GM12892 (cell line): ENCODE results near the gene FAM120A.
A peak's percentile ranks its signal among the peaks of the same experiment; 100 is the strongest.

Experiments
- DNase-seq: peaks from one replicate; pipeline ENCODE4 v3.0.0; 2011; ENCODE audit not compliant: insufficient read length
- FAIRE-seq: peaks from 2 replicates; lab custom pipeline; 2011; peaks lifted over from hg19 to GRCh38; lab: Jason Lieb, UNC
- POLR2A ChIP-seq: IDR thresholded peaks from 2 replicates; pipeline ENCODE4 v1.6.1; 2011; ENCODE audit warnings: low read depth, low read length, control low read depth
- POLR2AphosphoS5 ChIP-seq: IDR thresholded peaks from 2 replicates; pipeline ENCODE4 v1.6.1; 2011; ENCODE audit warnings: low read depth, low read length, control low read depth
- TAF1 ChIP-seq: IDR thresholded peaks from 2 replicates; pipeline ENCODE4 v1.6.1; 2011; ENCODE audit warnings: low read depth, mild to moderate bottlenecking, control low read depth, low read length, borderline replicate concordance

FAM120A gene

GRCh38 chr9:93451849-93452709 lies 594 bp downstream of the FAM120A start:
- peak; percentile 35; the same call in 1 of the 2 replicates for TF ChIP-seq POLR2A
- no peak for TF ChIP-seq TAF1
- peak; percentile 22 for DNase-seq
- FAIRE-seq: no peak

- peak; percentile 61 for FAIRE-seq
- no peak for DNase-seq
- TF ChIP-seq POLR2A: no peak
- no peak for TF ChIP-seq TAF1
Observed at GRCh38 chr9:93452710-93453046, 1.2 kb downstream of the FAM120A start.

- FAIRE-seq (peak; percentile 97), DNase-seq (peak; percentile 62)
- TF ChIP-seq POLR2AphosphoS5 (no peak), TAF1 (peak; percentile 64; the same call in 1 of the 2 replicates)
Observed at GRCh38 chr9:93453047-93453914, 1.8 kb downstream of the FAM120A start, which contains the start of gene FAM120AOS. FAM120AOS (minus strand) TSS chr9:93453581; CDS start chr9:93452709, 872 bp downstream.

- DNase-seq (no peak), FAIRE-seq (no peak)
- no peak for TF ChIP-seq TAF1
- no peak for TF ChIP-seq POLR2A
- TF ChIP-seq POLR2AphosphoS5: no peak
Observed at GRCh38 chr9:93456022-93456421, 4.5 kb downstream of the FAM120A start.

- TF ChIP-seq TAF1 (no peak), POLR2A (no peak), POLR2AphosphoS5 (no peak)
- no peak for DNase-seq
- FAIRE-seq: no peak
Observed at GRCh38 chr9:93456504-93456903, 5.0 kb downstream of the FAM120A start.

GRCh38 chr9:93457006-93457405 lies 5.5 kb downstream of the FAM120A start:
- TF ChIP-seq TAF1: no peak
- TF ChIP-seq POLR2AphosphoS5: no peak
- no peak for TF ChIP-seq POLR2A
- no peak for DNase-seq
- no peak for FAIRE-seq

- TF ChIP-seq TAF1 (no peak), POLR2AphosphoS5 (no peak), POLR2A (no peak)
- no peak for DNase-seq
- FAIRE-seq: no peak
Observed at GRCh38 chr9:93458712-93459111, 7.2 kb downstream of the FAM120A start.

- no peak for TF ChIP-seq POLR2A
- TF ChIP-seq TAF1: no peak
- TF ChIP-seq POLR2AphosphoS5: no peak
- FAIRE-seq (no peak), DNase-seq (no peak)
Observed at GRCh38 chr9:93459432-93459847, 8.0 kb downstream of the FAM120A start.

- no peak for FAIRE-seq
- TF ChIP-seq TAF1 (no peak), POLR2A (no peak), POLR2AphosphoS5 (no peak)
Observed at GRCh38 chr9:93460689-93461413, 9.4 kb downstream of the FAM120A start.

GRCh38 chr9:93461414-93461743 lies 9.9 kb downstream of the FAM120A start:
- no peak for FAIRE-seq
- TF ChIP-seq TAF1 (no peak), POLR2AphosphoS5 (no peak), POLR2A (no peak)
- no peak for DNase-seq

More at GRCh38 chr9:93460689-93461413, 9.4 kb downstream of the FAM120A start:
- no peak for DNase-seq

- FAIRE-seq (no peak), DNase-seq (no peak)
- no peak for TF ChIP-seq POLR2AphosphoS5
- TF ChIP-seq TAF1: no peak
- TF ChIP-seq POLR2A: no peak
Observed at GRCh38 chr9:93461821-93462220, 10.3 kb downstream of the FAM120A start.
